Left ventricle myocardium inferior (tissue), 1 donor: Measurements from ENCODE around the gene PKDCC. TPM values are rescaled to one million over a fixed set of nuclear protein-coding genes. Genes with fewer than 3 reads are reported as not detected.
A peak's percentile ranks its signal among the peaks of the same experiment; 100 is the strongest.

Source experiments
- DNase-seq: peaks from one replicate; pipeline ENCODE4 v3.0.0-alpha.2; 2020
- H3K27ac ChIP-seq: fragments of 200-600 bp; replicated peaks from 2 replicates; pipeline ENCODE4 v1.8.0; 2021
- H3K27me3 ChIP-seq: fragments of 200-600 bp; 2 replicates; pipeline ENCODE4 v1.8.0; 2021; ENCODE audit warnings: low read depth
- H3K36me3 ChIP-seq: fragments of 200-600 bp; 2 replicates; pipeline ENCODE4 v1.8.0; 2021
- H3K4me1 ChIP-seq: fragments of 200-600 bp; 2 replicates; pipeline ENCODE4 v1.8.0; 2021
- H3K4me3 ChIP-seq: fragments of 200-600 bp; 2 replicates; pipeline ENCODE4 v1.8.0; 2021; ENCODE audit warnings: mild to moderate bottlenecking, moderate library complexity
- H3K9me3 ChIP-seq: fragments of 200-600 bp; replicated peaks from 2 replicates; pipeline ENCODE4 v1.8.0; 2021
- intact Hi-C: fragments of 100-400 bp; cut with micrococcal nuclease; formaldehyde crosslinking; loops from one replicate; pipeline ENCODE4 v1.11.0; 2022
- total RNA-seq: library from RNA; stranded (reverse); fragmentation: NEBNext Ultra II Directional; extraction: Animal tissue kit (Norgen Biotek cat#: 25700); gene quantifications from one replicate; pipeline ENCODE4 v1.2.1, GENCODE V29; 2021
- TF ChIP-seq, protein P1 (sequence below): fragments of 200-600 bp; IDR thresholded peaks from 2 replicates; pipeline ENCODE4 v1.8.0; 2021; ENCODE audit warnings: antibody characterized with exemption, mild to moderate bottlenecking, borderline replicate concordance
- donor health status: DM: no; HTN: yes; CAD: no; lungs with severe emphysema.

The PKDCC gene
- total RNA-seq, 1 donor from 2014 or later = 88.7 TPM

DNA sequence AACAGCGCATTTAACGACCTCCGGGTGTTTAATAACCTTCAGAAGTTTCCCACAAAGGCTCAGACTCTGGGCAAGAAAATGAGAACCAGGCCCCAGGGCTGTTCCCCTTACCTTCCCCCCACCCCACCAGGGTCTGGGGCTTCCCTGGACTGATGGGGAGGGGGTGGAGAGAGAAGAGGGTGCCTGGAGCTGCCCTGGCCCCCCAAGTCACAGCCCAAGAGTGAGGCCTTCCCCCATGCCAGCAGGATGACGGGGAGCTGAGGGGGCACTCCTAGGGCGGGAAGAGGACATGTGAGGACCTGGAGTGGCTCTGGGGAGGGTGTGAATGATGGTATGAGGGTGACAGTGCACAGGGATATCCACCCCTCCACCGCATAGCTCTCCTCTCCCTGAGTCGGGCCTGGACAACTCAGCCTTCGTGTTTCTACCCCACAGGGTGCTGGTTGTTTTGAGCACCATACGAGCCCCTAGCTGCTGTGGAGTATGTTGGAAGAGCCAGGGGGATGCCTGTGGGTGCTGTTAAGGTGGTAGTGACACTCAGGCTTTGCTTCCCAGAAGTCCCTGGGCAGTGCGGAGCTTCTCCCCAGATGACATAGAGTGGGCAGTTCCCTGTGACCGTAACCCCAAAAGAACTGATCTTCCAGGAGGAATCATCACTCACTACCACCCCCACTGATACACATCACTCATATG, 3.9 kb downstream of the PKDCC start:
- peak overlapping the region; percentile 87 for H3K4me3 ChIP-seq
- H3K27me3 ChIP-seq = no peaks in the 10 kb centered on the region
- H3K36me3 ChIP-seq = peaks cover 28% of the 10 kb centered on the region
- TF ChIP-seq, protein P1, sequence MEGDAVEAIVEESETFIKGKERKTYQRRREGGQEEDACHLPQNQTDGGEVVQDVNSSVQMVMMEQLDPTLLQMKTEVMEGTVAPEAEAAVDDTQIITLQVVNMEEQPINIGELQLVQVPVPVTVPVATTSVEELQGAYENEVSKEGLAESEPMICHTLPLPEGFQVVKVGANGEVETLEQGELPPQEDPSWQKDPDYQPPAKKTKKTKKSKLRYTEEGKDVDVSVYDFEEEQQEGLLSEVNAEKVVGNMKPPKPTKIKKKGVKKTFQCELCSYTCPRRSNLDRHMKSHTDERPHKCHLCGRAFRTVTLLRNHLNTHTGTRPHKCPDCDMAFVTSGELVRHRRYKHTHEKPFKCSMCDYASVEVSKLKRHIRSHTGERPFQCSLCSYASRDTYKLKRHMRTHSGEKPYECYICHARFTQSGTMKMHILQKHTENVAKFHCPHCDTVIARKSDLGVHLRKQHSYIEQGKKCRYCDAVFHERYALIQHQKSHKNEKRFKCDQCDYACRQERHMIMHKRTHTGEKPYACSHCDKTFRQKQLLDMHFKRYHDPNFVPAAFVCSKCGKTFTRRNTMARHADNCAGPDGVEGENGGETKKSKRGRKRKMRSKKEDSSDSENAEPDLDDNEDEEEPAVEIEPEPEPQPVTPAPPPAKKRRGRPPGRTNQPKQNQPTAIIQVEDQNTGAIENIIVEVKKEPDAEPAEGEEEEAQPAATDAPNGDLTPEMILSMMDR = no peak
- intact Hi-C loops = no loop called here
- no peak for DNase-seq
- H3K4me1 ChIP-seq = peaks cover 91% of the 10 kb centered on the region
- no peaks in the 10 kb centered on the region for H3K9me3 ChIP-seq
- H3K27ac ChIP-seq = peak overlapping the region; percentile 91

DNA sequence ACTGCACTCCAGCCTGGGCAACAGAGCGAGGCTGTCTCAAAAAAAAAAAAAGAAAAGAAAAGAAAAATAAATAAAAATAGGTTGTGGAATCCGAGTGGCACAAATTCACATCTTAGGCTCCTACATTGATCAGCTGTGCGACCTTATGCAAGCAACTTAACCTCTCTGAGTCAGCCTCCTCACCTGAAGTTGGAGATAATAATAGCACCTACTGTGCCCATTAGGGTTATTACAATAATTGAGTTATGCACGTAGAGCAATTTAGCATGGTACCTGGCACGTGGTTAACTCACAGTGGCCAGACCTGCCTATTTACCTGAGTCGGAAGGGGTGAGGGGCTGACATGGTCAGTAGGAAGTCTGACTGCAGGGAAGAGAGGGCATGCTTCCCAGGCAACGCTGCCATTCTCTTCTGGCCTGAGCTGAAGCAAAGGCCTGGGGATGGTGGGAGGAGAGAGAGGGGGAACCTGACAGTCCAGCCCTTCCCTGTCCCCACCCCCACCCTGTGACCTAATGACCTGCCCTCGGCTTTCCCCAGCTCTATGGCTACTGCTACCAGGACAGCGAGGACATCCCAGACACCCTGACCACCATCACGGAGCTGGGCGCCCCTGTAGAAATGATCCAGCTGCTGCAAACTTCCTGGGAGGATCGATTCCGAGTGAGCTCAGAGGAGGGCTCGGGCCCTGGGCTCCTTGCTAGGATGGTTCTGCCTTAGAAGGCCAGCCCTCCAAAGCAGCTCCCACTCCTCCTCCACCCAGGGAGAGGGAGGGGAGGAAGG, 5.1 kb downstream of the PKDCC start:
- H3K4me1 ChIP-seq = peaks cover 95% of the 10 kb centered on the region
- H3K27ac ChIP-seq = peak overlapping the region; percentile 91
- peak overlapping the region; percentile 87 for H3K4me3 ChIP-seq
- no peaks in the 10 kb centered on the region for H3K27me3 ChIP-seq
- no peaks in the 10 kb centered on the region for H3K9me3 ChIP-seq
- H3K36me3 ChIP-seq = peaks cover 40% of the 10 kb centered on the region
- TF ChIP-seq, protein P1 = no peak
- intact Hi-C loops = no loop called here
- no peak for DNase-seq

DNA sequence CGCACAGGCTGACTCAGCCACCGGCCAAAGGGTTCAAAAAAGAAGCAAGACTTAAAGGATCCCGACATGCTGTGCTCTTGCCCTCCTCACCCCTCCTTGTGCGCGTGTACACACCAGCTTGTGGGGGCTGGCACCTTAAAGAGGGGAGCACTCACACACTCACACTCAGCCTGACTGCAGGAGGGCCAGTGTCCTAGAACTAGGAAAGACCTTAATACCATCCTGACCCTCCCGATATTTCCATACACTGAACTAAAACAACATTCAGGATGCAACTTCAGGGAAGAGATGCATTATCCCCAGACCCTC, 5.6 kb downstream of the PKDCC start:
- TF ChIP-seq, protein P1 = no peak
- H3K9me3 ChIP-seq = no peaks in the 10 kb centered on the region
- peak overlapping the region; percentile 91 for H3K27ac ChIP-seq
- H3K4me1 ChIP-seq = peaks cover 97% of the 10 kb centered on the region
- intact Hi-C loops = no loop called here
- no peak for DNase-seq
- H3K27me3 ChIP-seq = no peaks in the 10 kb centered on the region
- peak overlapping the region; percentile 87 for H3K4me3 ChIP-seq
- H3K36me3 ChIP-seq = peaks cover 46% of the 10 kb centered on the region

GRCh38 chr2:42053791-42054701, 6.2 kb downstream of the PKDCC start:
- peak overlapping the region; percentile 87 for H3K4me3 ChIP-seq
- no peaks in the 10 kb centered on the region for H3K9me3 ChIP-seq
- intact Hi-C loops = no loop called here
- TF ChIP-seq, protein P1 = no peak
- peaks cover 96% of the 10 kb centered on the region for H3K4me1 ChIP-seq
- DNase-seq = peak; percentile 63
- no peaks in the 10 kb centered on the region for H3K27me3 ChIP-seq
- peak overlapping the region; percentile 91 for H3K27ac ChIP-seq
- H3K36me3 ChIP-seq = peaks cover 52% of the 10 kb centered on the region

DNA sequence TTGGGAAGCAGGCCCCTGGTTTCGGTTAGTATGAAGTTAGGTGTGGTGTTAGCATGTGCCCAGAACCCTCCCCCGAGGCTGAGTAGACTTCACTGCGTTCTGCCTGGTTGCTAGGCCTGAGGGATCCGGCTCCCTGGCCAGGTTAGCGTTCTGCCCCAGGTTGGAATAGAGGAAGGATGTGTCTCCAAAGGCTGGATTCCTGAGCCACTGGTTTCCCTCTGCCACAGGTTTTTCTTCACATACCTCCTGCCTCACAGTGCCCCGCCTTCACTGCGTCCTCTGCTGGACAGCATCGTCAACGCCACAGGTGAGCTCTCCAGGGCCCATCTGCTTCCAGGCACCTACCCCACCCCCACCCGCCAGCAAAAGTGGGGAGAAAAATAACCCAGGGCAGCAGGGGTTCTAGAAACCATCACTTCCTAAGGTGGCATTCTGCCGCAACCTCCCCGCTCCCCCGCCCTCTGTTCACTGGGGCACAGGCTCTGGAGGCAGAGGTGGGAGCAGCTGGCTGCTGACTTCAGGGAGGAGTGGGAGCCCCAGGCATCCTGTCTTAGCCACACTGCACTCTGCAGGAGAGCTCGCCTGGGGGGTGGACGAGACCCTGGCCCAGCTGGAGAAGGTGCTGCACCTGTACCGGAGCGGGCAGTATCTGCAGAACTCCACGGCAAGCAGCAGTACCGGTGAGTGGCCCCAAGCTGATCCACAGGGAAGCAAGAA, 7.1 kb downstream of the PKDCC start:
- peaks cover 96% of the 10 kb centered on the region for H3K4me1 ChIP-seq
- TF ChIP-seq, protein P1 = no peak

More for the DNA sequence above, 7.1 kb downstream of the PKDCC start:
- peak overlapping the region; percentile 38 for H3K4me3 ChIP-seq
- intact Hi-C loops = no loop called here
- peaks cover 57% of the 10 kb centered on the region for H3K36me3 ChIP-seq
- peak overlapping the region; percentile 91 for H3K27ac ChIP-seq
- H3K9me3 ChIP-seq = no peaks in the 10 kb centered on the region
- DNase-seq = no peak
- no peaks in the 10 kb centered on the region for H3K27me3 ChIP-seq
